Coronary artery (tissue), 2 donors: Measurements from ENCODE around the gene CTIF.
A peak's percentile ranks its signal among the peaks of the same experiment; 100 is the strongest.

Source experiments
- DNase-seq: peaks from one replicate; pipeline ENCODE4 v3.0.0-alpha.2; 2017; ENCODE audit warnings: low spot score
- H3K27ac ChIP-seq, 2 donors: fragments of 200-600 bp; sonication (generic); one replicate each; pipeline ENCODE4 v1.5.1; 2016 to 2019
- H3K4me3 ChIP-seq: fragments of 200-600 bp; sonication (generic); 2 replicates; pipeline ENCODE4 v1.5.1; 2016; ENCODE audit warnings: mild to moderate bottlenecking, moderate library complexity
- TF ChIP-seq, protein P1 (sequence below): fragments of 200-600 bp; sonication (generic); IDR thresholded peaks from one replicate; pipeline ENCODE4 v1.5.1; 2019; ENCODE audit warnings: antibody characterized with exemption

CTIF gene

DNA sequence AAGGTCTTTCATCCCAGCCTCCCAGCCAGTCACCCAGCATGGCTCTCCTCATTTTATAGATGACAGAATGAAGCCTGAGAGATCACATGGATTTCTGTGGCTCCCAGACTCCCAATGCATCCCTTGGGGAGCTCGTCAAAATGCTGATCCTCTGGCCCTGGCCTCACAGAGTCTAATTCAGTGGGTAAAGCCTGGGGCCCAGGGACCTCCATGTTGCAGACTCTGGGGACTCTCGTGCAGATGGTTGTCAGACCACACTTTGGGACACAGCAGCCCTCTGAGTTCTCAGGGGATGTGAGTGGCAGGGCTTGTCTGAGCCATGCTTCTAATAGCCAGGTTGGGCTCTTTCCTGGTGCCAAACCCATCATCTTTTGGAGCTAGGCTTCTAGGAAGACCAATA, 97.0 kb downstream of the CTIF start:
- peak; percentile 58 for DNase-seq
- no peak overlapping the region for H3K4me3 ChIP-seq
- H3K27ac ChIP-seq: no peak overlapping the region
- TF ChIP-seq, protein P1, sequence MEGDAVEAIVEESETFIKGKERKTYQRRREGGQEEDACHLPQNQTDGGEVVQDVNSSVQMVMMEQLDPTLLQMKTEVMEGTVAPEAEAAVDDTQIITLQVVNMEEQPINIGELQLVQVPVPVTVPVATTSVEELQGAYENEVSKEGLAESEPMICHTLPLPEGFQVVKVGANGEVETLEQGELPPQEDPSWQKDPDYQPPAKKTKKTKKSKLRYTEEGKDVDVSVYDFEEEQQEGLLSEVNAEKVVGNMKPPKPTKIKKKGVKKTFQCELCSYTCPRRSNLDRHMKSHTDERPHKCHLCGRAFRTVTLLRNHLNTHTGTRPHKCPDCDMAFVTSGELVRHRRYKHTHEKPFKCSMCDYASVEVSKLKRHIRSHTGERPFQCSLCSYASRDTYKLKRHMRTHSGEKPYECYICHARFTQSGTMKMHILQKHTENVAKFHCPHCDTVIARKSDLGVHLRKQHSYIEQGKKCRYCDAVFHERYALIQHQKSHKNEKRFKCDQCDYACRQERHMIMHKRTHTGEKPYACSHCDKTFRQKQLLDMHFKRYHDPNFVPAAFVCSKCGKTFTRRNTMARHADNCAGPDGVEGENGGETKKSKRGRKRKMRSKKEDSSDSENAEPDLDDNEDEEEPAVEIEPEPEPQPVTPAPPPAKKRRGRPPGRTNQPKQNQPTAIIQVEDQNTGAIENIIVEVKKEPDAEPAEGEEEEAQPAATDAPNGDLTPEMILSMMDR: no peak

GRCh38 chr18:48636436-48636835, 97.6 kb downstream of the CTIF start:
- TF ChIP-seq, protein P1: no peak
- DNase-seq: no peak
- H3K27ac ChIP-seq: no peak overlapping the region
- no peak overlapping the region for H3K4me3 ChIP-seq

- H3K27ac ChIP-seq: no peak overlapping the region
- TF ChIP-seq, protein P1: no peak
- H3K4me3 ChIP-seq: no peak overlapping the region
- peak; percentile 49 for DNase-seq
Measured at GRCh38 chr18:48637081-48637990, 98.5 kb downstream of the CTIF start.

GRCh38 chr18:48638451-48638850, 99.6 kb downstream of the CTIF start:
- H3K27ac ChIP-seq: no peak overlapping the region
- no peak overlapping the region for H3K4me3 ChIP-seq
- no peak for DNase-seq
- TF ChIP-seq, protein P1: no peak

GRCh38 chr18:48638896-48639771, 100.3 kb downstream of the CTIF start:
- no peak for DNase-seq
- Histone ChIP-seq H3K4me3 (no peak overlapping the region), H3K27ac (no peak overlapping the region)
- TF ChIP-seq, protein P1: no peak

DNA sequence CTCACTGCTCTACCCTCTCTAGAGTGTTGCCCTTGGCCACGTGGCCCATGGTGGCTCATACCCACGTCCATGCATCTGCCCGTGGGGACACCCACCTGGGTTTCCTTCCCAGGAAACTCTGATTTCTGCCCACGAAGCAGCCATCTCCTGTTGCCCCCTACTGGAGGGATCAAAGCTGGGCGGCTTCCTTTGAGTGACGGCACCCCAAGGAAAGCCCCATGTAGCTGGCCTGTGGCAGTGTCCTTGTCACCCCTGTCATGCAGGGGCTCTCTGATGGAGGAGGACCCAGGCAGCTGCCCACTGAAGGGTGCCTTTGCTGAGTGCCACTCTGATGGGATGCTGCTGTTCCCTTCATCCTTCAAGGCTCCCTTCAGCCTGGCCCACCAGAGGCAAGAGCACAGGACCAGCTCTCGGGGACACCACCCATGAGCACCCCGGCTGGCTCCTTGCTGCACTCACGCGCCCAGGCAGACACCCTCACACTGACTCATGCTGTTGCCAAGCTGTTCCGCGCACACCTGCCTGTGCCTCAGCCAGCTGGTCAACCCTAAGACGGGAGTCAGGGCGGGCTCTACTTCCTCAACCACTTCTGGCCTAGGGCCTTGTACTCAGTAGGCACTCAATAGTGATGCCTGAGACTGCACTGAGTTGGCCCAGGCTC, 101.1 kb downstream of the CTIF start:
- TF ChIP-seq, protein P1: no peak
- DNase-seq: no peak
- H3K4me3 ChIP-seq: no peak overlapping the region

More for the DNA sequence above, 101.1 kb downstream of the CTIF start:
- H3K27ac ChIP-seq: no peak overlapping the region
